OCI-LY7 (cell line): ENCODE measurements around the gene FGGY. TPM values are rescaled to one million over a fixed set of nuclear protein-coding genes. Genes with fewer than 3 reads are reported as not detected.

Source experiments
- BruUV-seq: library from RNA; stranded (reverse); fragments of 400-500 nt; replicated peaks from 2 replicates; lab custom pipeline; 2021; lab: Mats Ljungman, UMichigan
- CTCF ChIA-PET: fragments of 300-600 bp; sonication (Branson Sonifier 250); formaldehyde crosslinking; loops from one replicate; lab custom pipeline; 2022; ENCODE audit warnings: antibody characterized with exemption; ENCODE audit not compliant: unreplicated experiment; lab: Charles Lee
- POLR2A ChIA-PET: fragments of 300-600 bp; sonication (Branson Sonifier 250); formaldehyde crosslinking; loops from one replicate; lab custom pipeline; 2022; ENCODE audit warnings: antibody characterized with exemption; lab: Charles Lee
- DNase-seq: peaks from one replicate; pipeline ENCODE4 v3.0.0-alpha.2; 2015; ENCODE audit warnings: low spot score
- H2AFZ ChIP-seq: fragments of 200-600 bp; sonication (generic), shearing (Covaris generic); 2 replicates; pipeline ENCODE4 v1.6.1; 2014; ENCODE audit warnings: mild to moderate bottlenecking, antibody characterized with exemption, low read length, moderate library complexity
- H3K27ac ChIP-seq: fragments of 200-600 bp; sonication (generic); 2 replicates; pipeline ENCODE4 v1.5.1; 2014; ENCODE audit warnings: mixed run types, low read depth, mild to moderate bottlenecking, moderate library complexity, low read length, inconsistent platforms; ENCODE audit not compliant: poor library complexity, severe bottlenecking
- H3K36me3 ChIP-seq: fragments of 200-600 bp; sonication (generic); 2 replicates; pipeline ENCODE4 v1.6.1; 2014; ENCODE audit warnings: mild to moderate bottlenecking, antibody characterized with exemption, low read length, moderate library complexity, mixed read lengths; ENCODE audit not compliant: insufficient read depth
- H3K4me1 ChIP-seq: fragments of 200-600 bp; sonication (generic); 2 replicates; pipeline ENCODE4 v1.5.1; 2014; ENCODE audit warnings: mild to moderate bottlenecking, low read length; ENCODE audit not compliant: insufficient read depth, poor library complexity, severe bottlenecking
- H3K4me2 ChIP-seq: fragments of 200-600 bp; sonication (generic); 2 replicates; pipeline ENCODE4 v1.6.1; 2014; ENCODE audit warnings: mild to moderate bottlenecking, low read length
- H3K4me3 ChIP-seq: fragments of 200-600 bp; sonication (generic); 2 replicates; pipeline ENCODE4 v1.5.1; 2014; ENCODE audit warnings: mild to moderate bottlenecking, low read depth, low read length; ENCODE audit not compliant: poor library complexity, severe bottlenecking
- H3K79me2 ChIP-seq: fragments of 200-600 bp; sonication (generic); 2 replicates; pipeline ENCODE4 v1.6.1; 2016; ENCODE audit warnings: low read depth, mild to moderate bottlenecking, low read length, moderate library complexity, mixed read lengths; ENCODE audit not compliant: insufficient read depth
- H3K9me2 ChIP-seq: fragments of 200-600 bp; sonication (generic); 2 replicates; pipeline ENCODE4 v1.6.1; 2016; ENCODE audit warnings: mild to moderate bottlenecking, low read length, mixed read lengths; ENCODE audit not compliant: insufficient read depth
- H3K9me3 ChIP-seq: fragments of 200-600 bp; sonication (generic); 2 replicates; pipeline ENCODE4 v1.6.1; 2014; ENCODE audit warnings: mild to moderate bottlenecking, mixed run types, low read length, mixed read lengths
- H4K20me1 ChIP-seq: fragments of 200-600 bp; sonication (generic); 2 replicates; pipeline ENCODE4 v1.6.1; 2014; ENCODE audit warnings: mild to moderate bottlenecking, antibody characterized with exemption, low read length, moderate library complexity, mixed read lengths; ENCODE audit not compliant: insufficient read depth
- EZH2phosphoT487 ChIP-seq: fragments of 200-600 bp; sonication (generic); IDR thresholded peaks from 2 replicates; pipeline ENCODE4 v1.6.1; 2018; ENCODE audit warnings: low read depth, borderline replicate concordance, mild to moderate bottlenecking, mixed run types, antibody characterized with exemption, low read length, moderate library complexity, mixed read lengths
- intact Hi-C: fragments of 100-400 bp; cut with micrococcal nuclease; formaldehyde crosslinking; loops from one replicate; pipeline ENCODE4 v1.10.0; 2022; ENCODE audit not compliant: unreplicated experiment
- total RNA-seq, 2 experiments: library from RNA; depleted of rRNA in 1 of 2; stranded (reverse); fragments of >200 nt in 1 of 2; shearing (Covaris generic) in 1 of 2; gene quantifications; 2 replicates each; pipeline ENCODE4 v1.2.3, GENCODE V29; 2014 to 2022
- TF ChIP-seq, protein P1 (sequence below): fragments of 200-600 bp; sonication (generic); conservative IDR thresholded peaks from 2 replicates; pipeline ENCODE4 v1.5.1; 2014; ENCODE audit warnings: mild to moderate bottlenecking, antibody characterized with exemption, low read length, moderate library complexity, mixed read lengths

Gene FGGY
- total RNA-seq, 2 experiments from 2014 or later: 0.63 to 4.5 TPM

DNA sequence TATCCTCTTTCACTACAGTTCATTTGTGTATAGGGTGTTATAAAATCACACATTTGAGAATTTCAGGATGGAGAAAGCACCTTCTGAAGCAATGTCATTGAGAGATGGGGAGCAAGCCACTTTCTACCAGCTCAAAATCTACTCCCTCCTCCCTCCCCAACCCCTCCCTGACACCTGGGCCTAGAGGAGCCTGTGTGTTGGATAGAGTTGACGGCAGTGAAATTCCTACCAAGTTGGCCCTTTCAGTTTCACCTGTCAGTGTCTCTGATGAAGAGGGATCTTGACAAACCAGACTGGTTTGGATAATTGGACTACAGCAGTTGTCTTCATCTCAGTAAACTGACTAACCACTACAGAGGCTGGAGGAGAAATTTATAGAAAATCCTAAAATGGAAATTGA lies 392.8 kb downstream of the FGGY start:
- ChIA-PET CTCF (no interaction called here), POLR2A (interaction anchor here (0.8 kb wide), 1 partner anchor 108 kb away, joined by 4 read pairs; no protein-coding TSS in a partner anchor)
- intact Hi-C loops: no loop called here
- TF ChIP-seq, protein P1, sequence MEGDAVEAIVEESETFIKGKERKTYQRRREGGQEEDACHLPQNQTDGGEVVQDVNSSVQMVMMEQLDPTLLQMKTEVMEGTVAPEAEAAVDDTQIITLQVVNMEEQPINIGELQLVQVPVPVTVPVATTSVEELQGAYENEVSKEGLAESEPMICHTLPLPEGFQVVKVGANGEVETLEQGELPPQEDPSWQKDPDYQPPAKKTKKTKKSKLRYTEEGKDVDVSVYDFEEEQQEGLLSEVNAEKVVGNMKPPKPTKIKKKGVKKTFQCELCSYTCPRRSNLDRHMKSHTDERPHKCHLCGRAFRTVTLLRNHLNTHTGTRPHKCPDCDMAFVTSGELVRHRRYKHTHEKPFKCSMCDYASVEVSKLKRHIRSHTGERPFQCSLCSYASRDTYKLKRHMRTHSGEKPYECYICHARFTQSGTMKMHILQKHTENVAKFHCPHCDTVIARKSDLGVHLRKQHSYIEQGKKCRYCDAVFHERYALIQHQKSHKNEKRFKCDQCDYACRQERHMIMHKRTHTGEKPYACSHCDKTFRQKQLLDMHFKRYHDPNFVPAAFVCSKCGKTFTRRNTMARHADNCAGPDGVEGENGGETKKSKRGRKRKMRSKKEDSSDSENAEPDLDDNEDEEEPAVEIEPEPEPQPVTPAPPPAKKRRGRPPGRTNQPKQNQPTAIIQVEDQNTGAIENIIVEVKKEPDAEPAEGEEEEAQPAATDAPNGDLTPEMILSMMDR: no peak
- TF ChIP-seq EZH2phosphoT487: no peak
- H3K4me1 ChIP-seq: no peaks in the 10 kb centered on the region
- H3K79me2 ChIP-seq: no peaks in the 10 kb centered on the region
- no peak overlapping the region for H3K27ac ChIP-seq
- no peak overlapping the region for H3K4me2 ChIP-seq
- H2AFZ ChIP-seq: no peak overlapping the region
- DNase-seq: no peak
- no peaks in the 10 kb centered on the region for H3K9me2 ChIP-seq
- no peaks in the 10 kb centered on the region for H3K9me3 ChIP-seq
- no peaks in the 10 kb centered on the region for H4K20me1 ChIP-seq
- no TSS peak for BruUV-seq
- no peak overlapping the region for H3K4me3 ChIP-seq
- no peaks in the 10 kb centered on the region for H3K36me3 ChIP-seq

DNA sequence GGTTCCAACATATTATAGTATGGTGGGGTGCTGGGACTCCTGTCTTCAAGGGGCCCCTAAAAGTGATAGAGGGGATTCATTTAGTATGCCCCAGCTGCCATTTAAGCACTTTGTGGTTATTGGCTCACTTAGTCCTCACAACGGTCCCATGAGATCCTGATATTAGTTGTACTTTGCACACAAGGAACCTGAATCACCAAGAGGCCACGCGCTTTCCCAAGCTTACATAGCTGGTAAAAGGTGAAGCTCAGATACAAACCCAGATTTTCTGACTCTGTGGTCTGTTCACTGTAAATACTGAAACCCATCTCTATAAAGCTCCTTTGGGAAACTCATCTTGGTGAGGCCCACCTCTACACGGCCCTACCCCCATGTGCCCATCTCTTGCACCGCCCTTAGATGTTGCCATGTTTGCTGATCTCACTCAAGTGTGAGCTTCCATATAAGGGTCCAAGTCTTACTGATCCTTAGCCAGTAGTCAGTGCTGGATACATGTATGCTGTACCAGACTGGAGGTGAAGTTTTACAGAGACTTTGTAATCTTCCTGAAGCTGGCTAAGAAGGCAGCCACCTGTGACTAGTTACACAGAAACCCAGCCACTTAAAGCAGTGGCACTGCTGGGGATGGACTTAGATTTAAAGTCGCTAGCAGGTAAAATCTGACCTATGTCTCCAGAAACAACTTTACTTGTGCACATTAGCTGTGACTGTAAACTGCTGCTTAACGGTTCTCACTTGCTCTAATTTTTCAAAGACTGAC lies 393.5 kb downstream of the FGGY start:
- Histone ChIP-seq H3K4me3 (no peak overlapping the region), H3K4me2 (no peak overlapping the region), H3K9me2 (no peaks in the 10 kb centered on the region), H4K20me1 (no peaks in the 10 kb centered on the region), H3K4me1 (no peaks in the 10 kb centered on the region), H3K36me3 (no peaks in the 10 kb centered on the region), H3K27ac (no peak overlapping the region), H3K9me3 (no peaks in the 10 kb centered on the region), H3K79me2 (no peaks in the 10 kb centered on the region), H2AFZ (no peak overlapping the region)
- intact Hi-C loops: no loop called here
- CTCF ChIA-PET: no interaction called here
- no peak for TF ChIP-seq EZH2phosphoT487
- TF ChIP-seq, protein P1: no peak
- POLR2A ChIA-PET: interaction anchor here (0.8 kb wide), 1 partner anchor 109 kb away, joined by 4 read pairs; no protein-coding TSS in a partner anchor
- DNase-seq: no peak
- BruUV-seq: no TSS peak

DNA sequence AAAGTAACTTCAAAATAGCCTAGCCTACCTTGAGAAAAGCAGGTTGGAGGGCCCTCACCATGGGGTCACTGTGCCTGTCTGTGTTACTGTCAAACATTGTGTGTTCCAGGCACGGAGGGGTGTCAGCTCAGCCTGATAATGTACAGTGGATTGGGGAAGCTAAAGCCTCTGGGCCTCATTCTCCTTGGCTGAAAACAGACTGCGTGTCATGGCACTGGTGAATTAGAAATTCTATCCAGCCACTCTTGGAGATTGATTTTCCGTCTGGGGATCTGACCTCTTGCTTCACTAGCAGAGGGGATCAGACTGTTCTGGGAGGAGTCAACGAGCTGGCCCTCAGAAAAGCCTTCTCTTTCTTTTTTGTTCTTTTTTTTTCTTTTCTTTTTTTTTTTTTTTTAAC lies 394.4 kb downstream of the FGGY start:
- no peak overlapping the region for H3K4me2 ChIP-seq
- DNase-seq: no peak
- no peaks in the 10 kb centered on the region for H3K9me2 ChIP-seq
- no peaks in the 10 kb centered on the region for H4K20me1 ChIP-seq
- H3K4me3 ChIP-seq: no peak overlapping the region
- ChIA-PET POLR2A (interaction anchor here (0.7 kb wide), 1 partner anchor 1907 kb away, joined by 3 read pairs; no protein-coding TSS in a partner anchor), CTCF (no interaction called here)
- no peak overlapping the region for H2AFZ ChIP-seq
- no TSS peak for BruUV-seq
- no peak for TF ChIP-seq EZH2phosphoT487
- TF ChIP-seq, protein P1: no peak
- no peaks in the 10 kb centered on the region for H3K9me3 ChIP-seq
- no peak overlapping the region for H3K27ac ChIP-seq
- H3K36me3 ChIP-seq: no peaks in the 10 kb centered on the region
- no peaks in the 10 kb centered on the region for H3K79me2 ChIP-seq
- no peaks in the 10 kb centered on the region for H3K4me1 ChIP-seq
- intact Hi-C loops: no loop called here
